Measurements from ENCODE around the gene ZRANB2. TPM values are rescaled to one million over a fixed set of nuclear protein-coding genes. Genes with fewer than 3 reads are reported as not detected.

Gene ZRANB2
- total and polyA plus RNA-seq, 9 of the 15 experiments (the other 6 are each of a cell fraction or from before 2014, with no cell fraction given): 80.8 to 264 (median 157) TPM

DNA sequence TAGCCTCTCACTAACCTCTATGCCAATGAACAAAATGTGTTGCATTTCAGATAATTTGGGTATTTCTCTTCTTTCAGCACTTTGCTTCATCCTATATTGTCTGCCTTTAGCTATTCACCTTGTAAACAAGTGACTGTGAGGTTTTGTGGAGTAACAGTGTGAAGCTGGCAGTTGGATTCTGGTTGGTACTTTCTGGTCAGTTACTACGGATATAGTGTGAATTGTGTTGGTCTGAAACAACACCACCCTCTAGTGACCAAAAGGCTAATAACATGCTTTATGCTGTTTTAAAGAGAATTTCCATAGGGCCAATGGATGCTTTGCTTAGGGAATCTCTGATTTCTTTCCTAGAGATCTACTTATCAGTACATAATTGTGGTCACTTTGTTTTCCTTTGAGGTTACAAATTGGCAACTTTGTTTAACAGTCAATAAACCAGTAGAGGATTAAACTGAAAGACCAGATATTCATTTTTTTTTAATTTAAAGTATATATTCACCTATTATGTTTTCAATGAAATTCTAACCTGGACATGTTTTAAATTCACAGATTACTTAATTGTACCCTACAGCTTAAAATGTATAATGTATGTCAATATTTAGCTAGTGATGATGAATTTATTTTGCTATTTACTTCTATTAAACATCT, 30.8 kb downstream of the ZRANB2 start (continued):
- TF ChIP-seq, protein P1, sequence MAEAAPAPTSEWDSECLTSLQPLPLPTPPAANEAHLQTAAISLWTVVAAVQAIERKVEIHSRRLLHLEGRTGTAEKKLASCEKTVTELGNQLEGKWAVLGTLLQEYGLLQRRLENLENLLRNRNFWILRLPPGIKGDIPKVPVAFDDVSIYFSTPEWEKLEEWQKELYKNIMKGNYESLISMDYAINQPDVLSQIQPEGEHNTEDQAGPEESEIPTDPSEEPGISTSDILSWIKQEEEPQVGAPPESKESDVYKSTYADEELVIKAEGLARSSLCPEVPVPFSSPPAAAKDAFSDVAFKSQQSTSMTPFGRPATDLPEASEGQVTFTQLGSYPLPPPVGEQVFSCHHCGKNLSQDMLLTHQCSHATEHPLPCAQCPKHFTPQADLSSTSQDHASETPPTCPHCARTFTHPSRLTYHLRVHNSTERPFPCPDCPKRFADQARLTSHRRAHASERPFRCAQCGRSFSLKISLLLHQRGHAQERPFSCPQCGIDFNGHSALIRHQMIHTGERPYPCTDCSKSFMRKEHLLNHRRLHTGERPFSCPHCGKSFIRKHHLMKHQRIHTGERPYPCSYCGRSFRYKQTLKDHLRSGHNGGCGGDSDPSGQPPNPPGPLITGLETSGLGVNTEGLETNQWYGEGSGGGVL (CRISPR knock-in tag; IDR thresholded peaks at IDR 0.05): no peak
- no peak for TF ChIP-seq TRIM24 (IDR thresholded peaks at IDR 0.05)
- no peak for TF ChIP-seq GABPA (tag; conservative IDR thresholded peaks at IDR 0.05; ENCODE audit: low read depth)
- TF ChIP-seq, protein P2, sequence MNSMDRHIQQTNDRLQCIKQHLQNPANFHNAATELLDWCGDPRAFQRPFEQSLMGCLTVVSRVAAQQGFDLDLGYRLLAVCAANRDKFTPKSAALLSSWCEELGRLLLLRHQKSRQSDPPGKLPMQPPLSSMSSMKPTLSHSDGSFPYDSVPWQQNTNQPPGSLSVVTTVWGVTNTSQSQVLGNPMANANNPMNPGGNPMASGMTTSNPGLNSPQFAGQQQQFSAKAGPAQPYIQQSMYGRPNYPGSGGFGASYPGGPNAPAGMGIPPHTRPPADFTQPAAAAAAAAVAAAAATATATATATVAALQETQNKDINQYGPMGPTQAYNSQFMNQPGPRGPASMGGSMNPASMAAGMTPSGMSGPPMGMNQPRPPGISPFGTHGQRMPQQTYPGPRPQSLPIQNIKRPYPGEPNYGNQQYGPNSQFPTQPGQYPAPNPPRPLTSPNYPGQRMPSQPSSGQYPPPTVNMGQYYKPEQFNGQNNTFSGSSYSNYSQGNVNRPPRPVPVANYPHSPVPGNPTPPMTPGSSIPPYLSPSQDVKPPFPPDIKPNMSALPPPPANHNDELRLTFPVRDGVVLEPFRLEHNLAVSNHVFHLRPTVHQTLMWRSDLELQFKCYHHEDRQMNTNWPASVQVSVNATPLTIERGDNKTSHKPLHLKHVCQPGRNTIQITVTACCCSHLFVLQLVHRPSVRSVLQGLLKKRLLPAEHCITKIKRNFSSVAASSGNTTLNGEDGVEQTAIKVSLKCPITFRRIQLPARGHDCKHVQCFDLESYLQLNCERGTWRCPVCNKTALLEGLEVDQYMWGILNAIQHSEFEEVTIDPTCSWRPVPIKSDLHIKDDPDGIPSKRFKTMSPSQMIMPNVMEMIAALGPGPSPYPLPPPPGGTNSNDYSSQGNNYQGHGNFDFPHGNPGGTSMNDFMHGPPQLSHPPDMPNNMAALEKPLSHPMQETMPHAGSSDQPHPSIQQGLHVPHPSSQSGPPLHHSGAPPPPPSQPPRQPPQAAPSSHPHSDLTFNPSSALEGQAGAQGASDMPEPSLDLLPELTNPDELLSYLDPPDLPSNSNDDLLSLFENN (IDR thresholded peaks at IDR 0.05; ENCODE audit: low read depth in 2 of 2, low read length in 2 of 2): no peak
- 0 out of 2 replicates have a peak, but pooled peaks have one; percentile 49 for TF ChIP-seq SMC3 (conservative IDR thresholded peaks at IDR 0.05; ENCODE audit: insufficient read depth, low read depth, low read length)
- TF ChIP-seq BCOR (IDR thresholded peaks at IDR 0.05): no peak

Measured in K562 (cell line).